K562 (cell line): ENCODE data around the gene HCRTR2. TPM values are rescaled to one million over a fixed set of nuclear protein-coding genes. Genes with fewer than 3 reads are reported as not detected.

Experiments used
- ATAC-seq: fragments of 200-7000 bp; cut with Tn5 transposase; 3 replicates; pipeline ENCODE4 v1.9.1; 2020; ENCODE audit warnings: moderate library complexity
- BruUV-seq: library from RNA; stranded (reverse); fragments of 400-500 nt; replicated peaks from 2 replicates; lab custom pipeline; 2021; lab: Mats Ljungman, UMichigan
- CTCF ChIA-PET: fragments of 300-600 bp; formaldehyde crosslinking; extraction: SDS; loops from one replicate; lab custom pipeline; 2021; ENCODE audit warnings: low intra/inter-chr PET ratio; lab: Yijun Ruan, JAX
- POLR2A ChIA-PET: fragments of 300-600, 350-650 bp; sonication (Branson Sonifier 250); formaldehyde crosslinking; extraction: SDS; loops from one replicate; lab custom pipeline; 2021; ENCODE audit warnings: antibody characterized with exemption, inconsistent platforms; lab: Yijun Ruan, JAX
- DNase-seq, 4 experiments: peaks; one replicate each; pipeline versions ENCODE4 v3.0.0 to v3.0.0-alpha.2; 2011 to 2018; ENCODE audit warnings: low spot score in 3 of 4, mixed read lengths in 3 of 4; ENCODE audit errors: extremely low read depth in 1 of 4
- FAIRE-seq: peaks from 2 replicates; lab custom pipeline; 2011; peaks lifted over from hg19 to GRCh38; lab: Jason Lieb, UNC
- H2AFZ ChIP-seq: 2 replicates; pipeline ENCODE4 v1.6.0; 2011; ENCODE audit warnings: low read depth, low read length, control low read depth, inconsistent platforms
- H3K27ac ChIP-seq: fragments of 200-600 bp; 3 replicates; pipeline ENCODE4 v1.8.0; 2011; ENCODE audit warnings: low read depth, mild to moderate bottlenecking, control low read depth, inconsistent platforms, low read length, moderate library complexity, mixed read lengths; ENCODE audit errors: extremely low read depth
- H3K27me3 ChIP-seq, 2 experiments: fragments of 300-600 bp in 1 of 2; 2 replicates in 1 of 2; 3 replicates in 1 of 2; pipeline versions ENCODE4 v1.6.0 to v1.8.0; 2011; ENCODE audit warnings: inconsistent platforms in 2 of 2, low read length in 2 of 2, mild to moderate bottlenecking in 1 of 2, mixed read lengths in 1 of 2, moderate library complexity in 1 of 2; ENCODE audit not compliant: control insufficient read depth in 2 of 2, insufficient read depth in 2 of 2
- H3K36me3 ChIP-seq: fragments of 300-600 bp; 3 replicates; pipeline ENCODE4 v1.8.0; 2011; ENCODE audit warnings: mild to moderate bottlenecking, low read length, inconsistent platforms; ENCODE audit not compliant: control insufficient read depth, insufficient read depth
- H3K4me1 ChIP-seq, 2 experiments: fragments of 200-600 bp in 1 of 2; replicated peaks in 1 of 2; 2 replicates in 1 of 2; 3 replicates in 1 of 2; pipeline versions ENCODE4 v1.5.1 to v1.8.0; 2011; ENCODE audit warnings: inconsistent platforms in 2 of 2, low read length in 2 of 2, mild to moderate bottlenecking in 1 of 2, mixed read lengths in 1 of 2, moderate library complexity in 1 of 2; ENCODE audit not compliant: control insufficient read depth in 2 of 2, insufficient read depth in 2 of 2
- H3K4me2 ChIP-seq: 2 replicates; pipeline ENCODE4 v1.6.1; 2011; ENCODE audit warnings: low read length, control low read depth, inconsistent platforms, mixed read lengths; ENCODE audit not compliant: insufficient read depth
- H3K4me3 ChIP-seq: fragments of 200-600 bp; sonication (generic), shearing (Covaris generic); 2 replicates; pipeline ENCODE4 v1.5.1; 2016; ENCODE audit warnings: control low read depth, inconsistent platforms
- H3K79me2 ChIP-seq: fragments of 200-600 bp; 3 replicates; pipeline ENCODE4 v1.8.0; 2011; ENCODE audit warnings: low read length, inconsistent platforms; ENCODE audit not compliant: control insufficient read depth, insufficient read depth
- H3K9ac ChIP-seq, 2 experiments: 2 replicates each; pipeline versions ENCODE4 v1.6.0 to v1.6.1; 2011; ENCODE audit warnings: low read depth in 2 of 2, low read length in 2 of 2, control low read depth in 1 of 2, inconsistent platforms in 1 of 2, mild to moderate bottlenecking in 1 of 2, mixed read lengths in 1 of 2; ENCODE audit not compliant: insufficient read depth in 1 of 2
- H3K9me1 ChIP-seq: one replicate; pipeline ENCODE4 v1.6.0; 2011; ENCODE audit warnings: inconsistent platforms, mild to moderate bottlenecking, low read length, moderate library complexity; ENCODE audit not compliant: control insufficient read depth, insufficient read depth
- H3K9me3 ChIP-seq: replicated peaks from 2 replicates; pipeline ENCODE4 v1.5.1; 2011; ENCODE audit warnings: low read depth, low read length, inconsistent platforms; ENCODE audit not compliant: control insufficient read depth, insufficient read depth
- H4K20me1 ChIP-seq: replicated peaks from 2 replicates; pipeline ENCODE4 v1.6.1; 2011; ENCODE audit warnings: low read length, inconsistent platforms, mixed read lengths; ENCODE audit not compliant: control insufficient read depth, insufficient read depth
- ETS2 ChIP-seq: IDR thresholded peaks from 2 replicates; pipeline ENCODE4 v1.6.1; 2016; ENCODE audit warnings: borderline replicate concordance, missing genetic modification characterization, mild to moderate bottlenecking, moderate library complexity, missing compliant biosample characterization; ENCODE audit not compliant: poor library complexity, severe bottlenecking
- FOXM1 ChIP-seq, 2 experiments: fragments of 450-650 bp in 1 of 2; sonication (generic) in 1 of 2; formaldehyde crosslinking in 1 of 2; IDR thresholded peaks; 2 replicates each; pipeline versions ENCODE4 v1.6.1 to v1.9.0; 2017 to 2022; ENCODE audit warnings: low read depth in 2 of 2, mild to moderate bottlenecking in 2 of 2, missing genetic modification reagents in 1 of 2, moderate library complexity in 1 of 2
- PHF21A ChIP-seq: fragments of 450-650 bp; IDR thresholded peaks from 2 replicates; pipeline ENCODE4 v1.6.1; 2017; ENCODE audit warnings: low read depth, borderline replicate concordance
- ZNF75A ChIP-seq: fragments of 450-650 bp; formaldehyde crosslinking; IDR thresholded peaks from 2 replicates; pipeline ENCODE4 v1.4.0; 2020; ENCODE audit warnings: mild to moderate bottlenecking
- WGBS: fragments of 100-300 bp; shearing (Covaris generic); methylation state at CpG from one replicate; pipeline ENCODE4 v1.1.6; 2016; ENCODE audit warnings: low coverage, mixed read lengths; ENCODE audit not compliant: insufficient coverage; ENCODE audit errors: missing lambda C conversion rate; 5-methylcytosine and 5-hydroxymethylcytosine counted together
- in situ Hi-C: fragments of 300-500 bp; cut with MboI; formaldehyde crosslinking; loops from 4 replicates; pipeline ENCODE4 v1.15.0; 2018; ENCODE audit warnings: inconsistent platforms, mixed read lengths
- intact Hi-C: fragments of 100-400 bp; cut with micrococcal nuclease; formaldehyde crosslinking; loops from 2 replicates; pipeline ENCODE4 v1.14.2; 2022
- polyA plus RNA-seq, 8 experiments: library from polyadenylated mRNA; depleted of rRNA in 4 of 8; stranded (reverse) in 5 of 8; unstranded in 3 of 8; fragments of >200 nt; fragmentation: Nextera tagmentation in 2 of 8; fragmentation: Illumina TruSeq in 1 of 8; extraction: Ambion mirVana in 2 of 8; extraction: Trizol in 1 of 8; gene quantifications; 2 replicates each; pipeline versions ENCODE4 v1.2.1 to v1.2.3, GENCODE V29; 2011 to 2014; ENCODE audit warnings: inconsistent platforms in 1 of 8, missing spikeins in 1 of 8
- total RNA-seq, 7 experiments: library from RNA; depleted of rRNA in 6 of 7; stranded (reverse); fragments of >200 nt in 6 of 7; fragmentation: Illumina TruSeq in 2 of 7; extraction: Trizol in 2 of 7; gene quantifications; 2 replicates each; pipeline versions ENCODE4 v1.2.1 to v1.2.3, GENCODE V29; 2011 to 2021; ENCODE audit warnings: low replicate concordance in 1 of 7
- TF ChIP-seq, protein P1 (sequence below): fragments of 250-450 bp; sonication (Bioruptor Pico); IDR thresholded peaks from 2 replicates; pipeline ENCODE4 v1.5.0; 2021; ENCODE audit warnings: mild to moderate bottlenecking, moderate library complexity

The HCRTR2 gene
- total and polyA plus RNA-seq, 9 of the 15 experiments (the other 6 are each of a cell fraction or from before 2014, with no cell fraction given): not detected

DNA sequence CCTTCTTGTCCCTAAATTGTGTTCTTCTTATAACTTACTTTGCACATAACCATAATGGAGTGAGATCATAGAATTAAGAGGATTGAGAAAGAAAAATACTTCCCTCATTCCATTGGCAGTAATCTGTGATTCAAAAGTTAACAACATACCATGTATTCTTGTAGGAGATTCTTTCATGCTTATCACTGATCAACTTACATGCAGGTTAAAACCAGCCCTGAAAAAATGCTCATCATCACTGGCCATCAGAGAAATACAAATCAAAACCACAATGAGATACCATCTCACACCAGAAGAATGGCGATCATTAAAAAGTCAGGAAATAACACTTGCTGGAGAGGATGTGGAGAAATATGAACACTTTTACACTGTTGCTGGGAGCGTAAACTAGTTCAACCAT lies 116.4 kb downstream of the HCRTR2 start:
- Histone ChIP-seq H3K36me3 (no peaks in the 10 kb centered on the region), H2AFZ (no peak overlapping the region), H4K20me1 (no peaks in the 10 kb centered on the region), H3K79me2 (no peaks in the 10 kb centered on the region), H3K4me2 (no peak overlapping the region), H3K9me1 (no peaks in the 10 kb centered on the region), H3K4me3 (no peak overlapping the region), H3K27me3 (no peaks in the 10 kb centered on the region)
- no TSS peak for BruUV-seq
- no peak for ATAC-seq
- WGBS: 0% methylated on average over 2 of the region's 2 CpGs
- intact Hi-C loops: no loop called here
- CTCF ChIA-PET: no interaction called here
- TF ChIP-seq PHF21A (no peak), FOXM1 (IDR thresholded peaks at IDR 0.05; ENCODE audit: low read depth) (no peak), FOXM1 (CRISPR knock-in tag; IDR thresholded peaks at IDR 0.05; ENCODE audit: low read depth) (no peak), ZNF75A (CRISPR knock-in tag) (no peak), ETS2 (no peak)
- TF ChIP-seq, protein P1, sequence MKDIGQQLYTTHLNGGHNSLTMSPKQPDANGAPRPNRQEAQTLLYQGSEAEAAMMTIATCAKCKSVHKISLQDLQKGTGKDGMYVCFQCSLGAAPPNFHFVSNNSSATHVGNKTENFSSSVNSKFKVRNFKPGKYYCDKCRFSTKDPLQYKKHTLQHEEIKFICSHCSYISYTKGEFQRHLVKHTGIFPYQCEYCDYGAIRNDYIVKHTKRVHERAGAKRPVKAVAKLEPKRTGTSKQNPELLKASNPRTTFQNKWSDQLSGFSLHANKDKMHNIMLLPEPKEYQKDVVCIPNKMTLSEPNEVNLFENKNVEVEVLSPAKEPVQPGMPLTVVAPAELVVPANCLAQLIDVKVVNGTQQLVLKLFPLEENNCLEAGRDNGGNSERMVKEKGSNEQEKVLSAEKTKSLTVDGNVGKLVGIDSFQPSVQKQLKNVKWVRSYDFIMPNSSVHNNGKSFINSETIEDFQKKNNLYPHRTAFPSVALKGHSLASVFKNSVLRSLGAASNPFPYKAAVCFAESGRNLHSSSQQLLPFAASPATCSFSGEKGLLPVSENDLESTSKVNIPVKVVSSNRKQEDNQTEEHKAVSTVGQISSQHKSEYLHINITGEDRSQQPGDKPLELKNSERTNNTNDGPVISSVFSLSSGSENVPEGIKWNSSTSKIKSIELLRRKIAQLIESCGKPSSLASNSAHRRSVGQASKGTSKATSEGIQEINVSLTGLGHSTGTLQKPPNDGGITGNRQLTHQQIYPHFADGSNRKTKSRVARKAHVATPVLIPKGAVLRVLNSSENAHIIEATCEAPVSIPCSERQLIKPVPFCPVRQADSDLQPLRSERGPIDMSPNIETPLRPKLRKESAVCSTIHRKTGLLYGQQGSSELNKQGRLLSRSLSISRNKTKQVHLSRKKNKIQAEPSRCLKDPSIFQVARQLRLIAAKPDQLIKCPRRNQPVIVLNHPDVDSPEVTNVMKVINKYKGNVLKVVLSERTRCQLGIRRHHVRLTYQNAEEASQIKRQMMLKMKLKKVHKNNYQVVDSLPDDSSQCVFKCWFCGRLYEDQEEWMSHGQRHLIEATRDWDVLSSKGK: no peak
- TF ChIP-seq, all 486 proteins: peak for 0
- Histone ChIP-seq H3K9ac (no peak overlapping the region), H3K4me1 (no peaks in the 10 kb centered on the region), H3K9me3 (no peaks in the 10 kb centered on the region), H3K27ac (no peak overlapping the region)
- in situ Hi-C loops: no loop called here
- DNase-seq (no peak), FAIRE-seq (no peak)
- POLR2A ChIA-PET: no interaction called here
